Measurements from ENCODE around the gene ANTXR1.

- TF ChIP-seq POLR2A (IDR thresholded peaks at IDR 0.05): no peak
- TF ChIP-seq, protein P1, sequence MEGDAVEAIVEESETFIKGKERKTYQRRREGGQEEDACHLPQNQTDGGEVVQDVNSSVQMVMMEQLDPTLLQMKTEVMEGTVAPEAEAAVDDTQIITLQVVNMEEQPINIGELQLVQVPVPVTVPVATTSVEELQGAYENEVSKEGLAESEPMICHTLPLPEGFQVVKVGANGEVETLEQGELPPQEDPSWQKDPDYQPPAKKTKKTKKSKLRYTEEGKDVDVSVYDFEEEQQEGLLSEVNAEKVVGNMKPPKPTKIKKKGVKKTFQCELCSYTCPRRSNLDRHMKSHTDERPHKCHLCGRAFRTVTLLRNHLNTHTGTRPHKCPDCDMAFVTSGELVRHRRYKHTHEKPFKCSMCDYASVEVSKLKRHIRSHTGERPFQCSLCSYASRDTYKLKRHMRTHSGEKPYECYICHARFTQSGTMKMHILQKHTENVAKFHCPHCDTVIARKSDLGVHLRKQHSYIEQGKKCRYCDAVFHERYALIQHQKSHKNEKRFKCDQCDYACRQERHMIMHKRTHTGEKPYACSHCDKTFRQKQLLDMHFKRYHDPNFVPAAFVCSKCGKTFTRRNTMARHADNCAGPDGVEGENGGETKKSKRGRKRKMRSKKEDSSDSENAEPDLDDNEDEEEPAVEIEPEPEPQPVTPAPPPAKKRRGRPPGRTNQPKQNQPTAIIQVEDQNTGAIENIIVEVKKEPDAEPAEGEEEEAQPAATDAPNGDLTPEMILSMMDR (IDR thresholded peaks at IDR 0.05): no peak
Observed at GRCh38 chr2:69221960-69222751, 209.2 kb downstream of the ANTXR1 start.

Data from uterus (tissue), 2 donors.